Transverse colon (tissue), 3 donors: ENCODE measurements around the gene ACOX2.

ENCODE experiments used
- EP300 ChIP-seq: sonication (generic); formaldehyde crosslinking; IDR thresholded peaks from one replicate; pipeline ENCODE4 v1.6.1; 2017; ENCODE audit warnings: antibody characterized with exemption, low read depth
- POLR2A ChIP-seq: fragments of 450-650 bp; IDR thresholded peaks from one replicate; pipeline ENCODE4 v1.6.1; 2016; ENCODE audit warnings: antibody characterized with exemption, mild to moderate bottlenecking, moderate library complexity
- TF ChIP-seq, protein P1 (sequence below), 5 experiments: fragments of 200-600 bp in 3 of 5; fragments of 450-650 bp in 2 of 5; sonication (generic) in 3 of 5; IDR thresholded peaks; 1 replicate in 2 of 5; 2 replicates in 3 of 5; pipeline ENCODE4 v1.5.1; 2016 to 2017; ENCODE audit warnings: antibody characterized with exemption in 5 of 5, inconsistent platforms in 3 of 5, mild to moderate bottlenecking in 2 of 5, moderate library complexity in 1 of 5

DNA sequence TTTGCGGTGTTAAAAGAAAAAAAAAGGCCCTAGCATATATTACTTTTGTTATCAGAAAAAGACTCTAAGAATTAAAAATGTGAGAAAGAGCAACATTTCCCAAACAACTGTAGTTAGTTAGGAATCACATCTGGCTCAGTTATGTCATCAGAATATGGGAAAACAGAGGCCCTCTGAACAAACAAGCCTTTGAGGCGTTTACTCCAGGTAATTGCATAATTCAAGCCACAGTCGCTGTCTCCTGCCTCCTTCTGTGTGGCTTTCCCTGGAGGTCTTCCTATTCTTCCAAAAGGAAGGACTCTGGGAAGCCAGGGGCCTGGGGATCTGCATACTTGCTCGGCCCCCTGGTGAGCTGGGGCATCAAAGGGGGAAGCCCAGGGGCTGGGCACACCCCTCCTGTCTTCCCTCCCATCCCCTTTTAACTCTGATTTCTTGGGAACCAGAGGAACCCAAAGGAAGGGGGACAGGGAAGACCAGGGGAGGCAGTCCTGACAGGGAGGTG, 43.9 kb upstream of the ACOX2 start:
- TF ChIP-seq, protein P1, sequence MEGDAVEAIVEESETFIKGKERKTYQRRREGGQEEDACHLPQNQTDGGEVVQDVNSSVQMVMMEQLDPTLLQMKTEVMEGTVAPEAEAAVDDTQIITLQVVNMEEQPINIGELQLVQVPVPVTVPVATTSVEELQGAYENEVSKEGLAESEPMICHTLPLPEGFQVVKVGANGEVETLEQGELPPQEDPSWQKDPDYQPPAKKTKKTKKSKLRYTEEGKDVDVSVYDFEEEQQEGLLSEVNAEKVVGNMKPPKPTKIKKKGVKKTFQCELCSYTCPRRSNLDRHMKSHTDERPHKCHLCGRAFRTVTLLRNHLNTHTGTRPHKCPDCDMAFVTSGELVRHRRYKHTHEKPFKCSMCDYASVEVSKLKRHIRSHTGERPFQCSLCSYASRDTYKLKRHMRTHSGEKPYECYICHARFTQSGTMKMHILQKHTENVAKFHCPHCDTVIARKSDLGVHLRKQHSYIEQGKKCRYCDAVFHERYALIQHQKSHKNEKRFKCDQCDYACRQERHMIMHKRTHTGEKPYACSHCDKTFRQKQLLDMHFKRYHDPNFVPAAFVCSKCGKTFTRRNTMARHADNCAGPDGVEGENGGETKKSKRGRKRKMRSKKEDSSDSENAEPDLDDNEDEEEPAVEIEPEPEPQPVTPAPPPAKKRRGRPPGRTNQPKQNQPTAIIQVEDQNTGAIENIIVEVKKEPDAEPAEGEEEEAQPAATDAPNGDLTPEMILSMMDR (IDR thresholded peaks at IDR 0.05): no peak
- TF ChIP-seq EP300 (no peak), POLR2A (no peak)
